ENCODE measurements around the gene NR1I3.
A peak's percentile ranks its signal among the peaks of the same experiment; 100 is the strongest.

Gene NR1I3

DNA sequence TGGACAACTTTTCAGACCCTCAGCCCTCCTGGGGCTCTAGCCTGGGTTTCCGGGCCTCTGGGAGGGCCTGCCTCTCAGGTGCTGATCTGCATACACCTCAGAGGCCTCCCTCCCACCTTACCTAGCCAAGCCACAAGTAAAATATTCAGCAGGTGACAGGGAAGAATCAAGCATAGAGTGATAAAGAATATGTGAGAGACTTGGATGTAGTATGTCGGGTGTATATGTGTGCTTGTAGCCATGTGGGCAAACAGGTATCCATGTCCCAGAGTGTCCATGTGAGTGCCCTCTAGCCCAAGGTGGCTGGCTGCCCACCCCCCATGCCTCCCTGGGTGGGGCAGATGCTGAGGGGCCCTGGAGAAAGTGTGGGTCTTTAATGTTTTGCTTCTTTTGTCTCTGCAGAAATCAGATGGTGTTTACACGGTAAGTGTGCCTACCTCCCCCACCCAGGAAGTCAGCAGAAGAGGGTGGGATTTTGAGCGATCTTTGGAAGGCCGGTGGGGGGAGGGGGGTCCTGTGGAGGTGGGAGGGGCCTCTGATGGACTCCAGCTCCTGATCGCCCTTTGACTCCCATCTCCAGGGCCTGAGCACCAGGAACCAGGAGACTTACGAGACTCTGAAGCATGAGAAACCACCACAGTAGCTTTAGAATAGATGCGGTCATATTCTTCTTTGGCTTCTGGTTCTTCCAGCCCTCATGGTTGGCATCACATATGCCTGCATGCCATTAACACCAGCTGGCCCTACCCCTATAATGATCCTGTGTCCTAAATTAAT, 19.5 kb downstream of the NR1I3 start:
- no peak for DNase-seq (ENCODE audit: low spot score)

DNA sequence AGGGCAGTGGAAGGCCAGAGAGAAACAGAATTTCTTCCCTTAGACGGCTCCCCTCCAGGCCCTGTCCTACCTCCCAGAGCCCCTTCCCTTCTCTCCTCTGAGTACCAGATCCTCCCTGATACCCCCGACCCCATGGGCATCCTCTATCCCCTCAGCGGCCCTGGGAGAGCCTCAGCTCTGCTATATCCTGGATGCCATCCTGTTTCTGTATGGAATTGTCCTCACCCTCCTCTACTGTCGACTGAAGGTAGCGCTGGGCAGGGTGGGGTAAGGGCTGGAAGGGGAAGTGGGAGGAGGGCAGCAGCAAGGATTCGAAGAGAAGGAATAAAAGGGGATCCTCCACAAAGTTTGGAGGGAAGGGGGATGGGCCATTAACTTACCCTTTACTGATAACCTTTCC, 20.2 kb downstream of the NR1I3 start:
- no peak for DNase-seq (ENCODE audit: low spot score)

DNA sequence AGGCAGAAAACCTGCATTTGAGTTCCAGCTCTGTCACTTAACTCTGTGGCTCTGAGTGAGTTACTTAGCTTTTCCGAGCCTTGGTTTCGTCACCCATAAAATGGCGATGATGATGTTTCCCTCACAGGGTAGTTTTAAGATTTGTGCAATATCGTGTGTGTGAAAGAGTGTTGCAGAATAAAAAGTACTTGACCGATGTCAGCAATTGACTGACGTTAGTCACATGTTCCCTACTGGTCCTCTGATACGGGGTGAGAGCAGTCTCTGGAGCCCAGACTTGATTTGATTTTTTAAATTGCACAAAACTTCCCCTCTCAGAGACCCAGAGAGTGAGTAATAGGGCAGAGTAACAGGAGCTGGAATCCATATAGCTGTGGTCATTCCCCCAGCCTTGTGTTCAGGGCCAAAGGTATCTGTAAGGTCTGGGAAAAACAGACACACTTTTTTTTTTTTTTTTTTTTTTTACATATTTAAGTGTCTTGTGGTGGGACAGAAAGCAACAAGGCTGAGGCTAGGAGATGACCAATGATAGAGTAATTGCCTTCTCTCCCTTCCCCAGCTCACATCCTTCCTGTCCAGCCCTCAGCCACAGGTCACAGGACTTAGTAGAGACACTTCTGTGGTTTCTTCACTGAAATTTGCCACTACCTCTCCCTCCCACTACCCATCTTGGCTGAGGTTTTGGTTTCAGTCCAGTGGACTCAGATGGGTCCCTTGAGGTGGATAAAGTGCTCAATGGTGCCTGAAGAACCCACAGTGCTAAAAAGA, 20.9 kb downstream of the NR1I3 start:
- DNase-seq (ENCODE audit: low spot score) = no peak

DNA sequence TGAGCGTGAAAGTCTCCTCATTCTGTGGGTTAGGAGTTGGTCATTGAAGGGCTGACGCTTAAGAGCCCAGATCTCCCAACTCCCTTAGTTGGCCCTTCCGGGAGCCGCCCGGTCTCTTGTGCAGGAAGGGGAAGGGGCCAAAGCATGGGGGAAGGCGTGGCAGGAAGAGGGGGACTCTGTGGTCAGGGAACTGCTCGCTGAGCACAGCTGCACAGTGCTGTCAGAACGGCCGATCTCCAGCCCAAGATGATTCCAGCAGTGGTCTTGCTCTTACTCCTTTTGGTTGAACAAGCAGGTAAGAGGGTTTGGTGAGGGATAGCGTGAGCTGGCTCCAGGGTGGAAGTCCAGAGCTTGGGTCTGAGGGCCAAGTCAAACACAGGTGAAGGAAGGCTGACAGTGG, 22.9 kb downstream of the NR1I3 start, which contains the start of gene FCER1G:
Gene FCER1G (plus strand): TSS at position 220 of the 400 bp plus-strand sequence. CDS start 27 bp downstream, at position 247.
- DNase-seq (ENCODE audit: low spot score) = no peak

DNA sequence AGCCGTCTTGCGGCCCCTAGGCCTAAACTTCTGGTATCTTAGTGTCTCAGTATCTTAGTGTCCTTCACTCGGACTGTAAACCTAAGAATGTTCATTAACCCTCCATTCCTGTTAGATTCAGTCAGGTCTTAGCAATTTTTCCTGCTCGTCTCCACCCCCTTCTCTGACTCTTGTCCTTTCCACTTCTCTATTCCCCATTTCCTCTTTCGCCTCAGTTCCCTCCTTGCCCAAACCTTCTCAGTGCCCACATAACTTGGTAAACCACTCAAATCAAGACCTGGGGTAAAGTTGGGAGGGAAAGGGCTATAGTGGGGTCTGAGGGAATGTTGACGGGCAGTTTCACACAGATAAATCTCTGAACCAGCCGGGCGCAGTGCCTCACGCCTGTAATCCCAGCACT, 23.6 kb downstream of the NR1I3 start:
- DNase-seq (ENCODE audit: low spot score) = no peak

DNA sequence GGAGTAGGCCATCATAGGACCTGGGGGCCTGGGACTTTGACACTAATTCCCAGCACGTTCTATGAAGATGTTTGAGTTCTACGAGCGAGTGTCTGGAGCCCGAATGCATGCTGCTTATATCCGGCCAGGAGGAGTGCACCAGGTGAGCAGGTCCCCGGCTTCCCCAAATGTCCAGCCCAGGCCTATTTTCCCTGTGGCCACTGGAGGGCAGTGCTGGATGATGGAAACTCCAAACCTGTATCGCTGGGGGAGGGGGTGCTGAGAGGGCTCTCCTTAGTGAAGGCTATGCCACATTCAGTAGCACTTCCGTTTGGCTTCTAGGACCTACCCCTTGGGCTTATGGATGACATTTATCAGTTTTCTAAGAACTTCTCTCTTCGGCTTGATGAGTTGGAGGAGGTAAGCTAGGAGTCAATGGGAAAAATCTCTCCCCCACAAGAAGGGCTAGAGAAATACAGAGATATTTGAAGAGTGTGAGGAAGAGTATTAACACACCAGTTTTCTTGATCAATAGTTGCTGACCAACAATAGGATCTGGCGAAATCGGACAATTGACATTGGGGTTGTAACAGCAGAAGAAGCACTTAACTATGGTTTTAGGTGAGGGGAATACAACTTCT, 28.1 kb downstream of the NR1I3 start:
- DNase-seq (ENCODE audit: low spot score) = peak; percentile 92

DNA sequence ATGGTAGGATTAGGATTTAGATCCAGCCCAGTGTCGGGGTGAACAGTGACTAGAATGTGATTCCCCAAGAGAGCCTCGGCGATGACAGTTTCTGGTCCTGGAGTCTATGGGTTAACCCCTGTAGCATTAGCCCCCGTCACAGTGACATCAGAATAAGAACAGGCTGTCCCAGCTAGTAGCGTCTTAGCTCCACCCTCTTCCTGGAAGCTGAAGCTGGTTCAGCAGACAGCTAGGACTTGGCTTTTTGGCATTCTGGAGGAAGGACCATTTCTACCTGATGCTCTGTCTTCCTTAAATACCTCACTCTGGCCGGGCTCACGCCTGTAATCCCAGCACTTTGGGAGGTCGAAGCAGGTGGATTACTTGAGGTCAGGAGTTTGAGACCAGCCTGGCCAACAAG, 30.8 kb downstream of the NR1I3 start:
- no peak for DNase-seq (ENCODE audit: low spot score)

DNA sequence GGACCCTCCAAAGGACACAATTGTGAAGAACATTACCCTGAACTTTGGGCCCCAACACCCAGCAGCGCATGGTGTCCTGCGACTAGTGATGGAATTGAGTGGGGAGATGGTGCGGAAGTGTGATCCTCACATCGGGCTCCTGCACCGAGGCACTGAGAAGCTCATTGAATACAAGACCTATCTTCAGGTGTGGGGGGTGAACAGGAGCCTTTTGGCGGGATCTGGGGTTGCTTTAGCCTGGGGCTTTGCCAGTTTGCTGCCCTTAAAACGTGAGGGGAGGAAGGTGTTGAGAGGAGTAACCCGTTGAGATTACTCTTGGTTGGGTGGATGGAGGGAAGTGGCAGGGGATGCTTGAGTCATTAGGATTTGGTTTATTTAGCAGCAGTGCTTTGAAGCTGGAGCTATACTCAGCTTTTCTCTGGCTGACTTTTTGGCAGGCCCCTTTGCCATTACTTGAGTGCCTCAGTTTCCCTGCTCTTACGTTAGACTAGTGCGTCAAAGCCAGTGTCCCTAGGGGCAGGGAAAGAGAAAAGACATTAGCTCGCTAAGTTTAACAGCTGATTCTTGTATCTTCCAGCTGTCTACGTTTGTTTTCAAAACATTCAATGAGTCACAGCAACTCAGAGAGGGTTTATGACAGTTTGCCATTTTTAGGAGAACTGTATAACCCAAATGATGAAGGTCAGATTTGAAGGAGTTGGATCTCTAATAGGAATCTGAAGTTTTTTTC, 31.4 kb downstream of the NR1I3 start:
- no peak for DNase-seq (ENCODE audit: low spot score)

DNA sequence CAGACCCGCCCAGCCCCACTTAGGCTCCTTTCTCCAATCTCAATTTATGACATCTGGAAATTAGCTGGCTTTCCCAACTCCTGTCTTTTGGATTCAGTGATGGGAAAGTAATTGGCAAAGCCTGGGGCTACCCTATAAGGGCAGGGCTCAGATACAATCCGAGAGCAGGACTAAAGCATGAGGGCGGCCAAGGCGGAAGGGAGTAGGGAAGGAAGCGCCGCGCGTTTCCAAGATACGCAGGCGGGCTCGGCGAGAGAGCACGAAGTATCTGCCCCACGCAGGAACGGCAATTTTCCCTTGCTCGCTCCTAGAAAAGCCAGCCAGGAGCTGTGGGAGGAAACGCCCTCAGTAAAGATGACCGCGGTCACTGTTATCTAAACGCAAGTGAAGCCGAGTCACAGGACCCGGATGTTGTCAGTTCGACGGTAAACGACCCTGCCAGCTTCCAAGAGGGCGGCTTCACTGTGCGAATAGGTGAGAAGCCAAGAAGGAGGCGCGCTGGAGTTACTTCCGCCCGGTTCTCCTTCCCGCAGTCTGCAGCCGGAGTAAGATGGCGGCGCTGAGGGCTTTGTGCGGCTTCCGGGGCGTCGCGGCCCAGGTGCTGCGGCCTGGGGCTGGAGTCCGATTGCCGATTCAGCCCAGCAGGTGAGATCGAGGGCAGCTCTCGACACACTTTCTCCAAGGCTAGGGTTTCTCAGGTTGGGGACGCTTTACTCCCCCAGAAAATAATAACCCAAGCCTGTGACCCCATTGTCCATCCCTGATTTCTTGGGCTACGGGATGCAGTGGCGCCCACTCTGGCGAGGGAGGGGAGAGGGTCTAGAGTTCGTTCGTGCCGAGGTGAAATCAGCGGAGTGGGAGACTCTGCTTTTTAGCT, 35.9 kb downstream of the NR1I3 start, which contains the start of gene NDUFS2:
Gene NDUFS2 (plus strand): TSS at position 532 of the 877 bp plus-strand sequence. CDS start 19 bp downstream, at position 551.
- DNase-seq (ENCODE audit: low spot score) = peak; percentile 87

DNA sequence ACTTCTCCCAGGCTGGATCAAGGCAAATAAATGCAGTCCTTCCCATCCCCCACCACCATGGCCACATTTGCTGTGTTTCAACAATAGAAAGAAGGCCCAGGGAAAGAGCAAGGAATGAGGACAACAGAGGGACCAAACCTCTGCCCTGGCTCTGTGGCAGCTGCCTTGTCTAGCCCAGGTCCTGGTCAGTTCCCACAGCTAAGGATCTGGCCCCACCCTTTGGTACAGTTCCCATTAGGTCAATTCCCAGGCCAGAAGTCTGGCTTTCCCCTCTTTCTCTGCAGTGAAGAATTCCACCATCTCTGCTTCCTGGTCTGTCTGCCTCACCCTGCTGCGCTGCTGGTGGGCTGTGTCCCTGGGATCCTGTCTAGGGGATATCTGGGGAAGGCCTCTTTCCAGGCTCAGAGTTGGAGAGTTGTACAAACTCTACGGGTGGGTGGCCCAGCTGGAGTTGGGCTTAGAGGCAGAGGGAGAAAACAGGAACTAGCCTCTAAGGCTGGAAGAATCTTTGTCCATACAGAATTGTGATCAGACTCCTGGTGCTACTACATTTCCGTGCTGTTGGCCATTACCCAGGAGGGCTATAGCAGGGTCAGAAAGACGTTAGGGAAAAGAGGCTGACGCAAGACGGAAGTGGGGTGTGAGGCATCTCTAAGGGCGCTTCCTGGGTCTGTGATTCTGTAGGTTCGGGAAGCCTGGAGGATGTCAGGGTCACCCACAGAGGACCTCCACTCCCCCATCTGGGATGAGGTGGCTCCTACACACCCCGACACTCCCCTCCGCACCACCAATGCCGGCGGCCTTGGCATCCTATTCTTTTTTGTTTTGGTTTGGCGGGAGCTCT, 36.8 kb downstream of the NR1I3 start:
- no peak for DNase-seq (ENCODE audit: low spot score)

DNA sequence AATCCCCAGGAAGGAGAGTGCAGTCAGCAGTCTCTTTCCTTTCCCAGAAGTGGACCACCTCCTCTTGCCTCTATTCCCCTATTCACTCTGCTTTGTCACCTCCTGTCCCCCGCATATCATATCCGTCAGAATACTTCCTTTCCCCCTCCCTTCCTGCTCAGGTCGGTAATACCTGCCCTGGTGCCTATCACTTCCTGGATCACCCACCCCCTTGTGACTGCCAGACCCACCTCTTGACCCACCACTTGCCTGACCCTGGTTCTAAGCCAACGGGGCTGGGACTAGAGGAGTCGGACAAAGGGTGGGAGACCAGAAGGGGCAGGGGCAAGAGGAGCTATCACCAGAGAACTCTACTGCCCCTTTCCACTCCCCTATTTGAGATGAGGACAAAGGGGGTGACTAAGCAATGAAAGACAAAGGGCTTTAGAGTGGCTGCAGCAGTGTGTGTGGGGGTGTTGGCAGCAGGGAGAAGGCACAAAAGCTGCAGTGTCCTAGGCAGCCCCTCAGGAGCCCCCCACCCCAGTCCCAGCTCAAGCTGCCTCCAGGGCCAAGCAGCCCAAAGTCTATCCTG, 37.5 kb downstream of the NR1I3 start:
- no peak for DNase-seq (ENCODE audit: low spot score)

DNA sequence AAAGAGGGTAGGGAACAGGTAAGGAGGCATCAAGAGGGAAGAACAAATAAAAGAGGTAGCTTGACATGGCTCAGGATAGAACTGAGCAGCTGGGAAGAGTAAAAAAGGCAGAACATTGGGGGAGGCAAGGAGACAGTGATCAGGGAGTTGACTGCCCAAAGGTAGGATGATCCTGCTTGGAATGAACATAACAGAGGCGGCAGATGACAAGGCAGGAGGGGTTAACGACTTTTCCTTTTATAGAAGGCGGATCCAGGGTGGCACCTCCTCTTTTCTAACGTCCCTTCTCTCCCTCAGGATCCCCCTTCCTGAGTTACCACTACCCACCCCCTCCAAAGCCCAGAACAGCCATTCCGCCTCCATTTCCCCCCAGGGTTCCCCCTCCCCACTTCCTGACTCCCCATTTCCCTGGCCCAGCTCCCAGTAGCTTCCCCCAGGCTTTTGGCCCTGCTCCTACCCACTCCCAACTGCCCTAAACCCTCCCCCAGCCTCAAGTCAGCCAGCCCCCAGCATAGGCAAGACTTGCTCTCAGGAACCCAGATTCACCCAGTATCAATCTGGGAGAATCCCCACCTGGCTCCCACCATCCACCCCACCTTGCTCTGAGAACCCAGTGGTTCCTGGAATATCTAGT, 38.4 kb downstream of the NR1I3 start:
- no peak for DNase-seq (ENCODE audit: low spot score)

DNA sequence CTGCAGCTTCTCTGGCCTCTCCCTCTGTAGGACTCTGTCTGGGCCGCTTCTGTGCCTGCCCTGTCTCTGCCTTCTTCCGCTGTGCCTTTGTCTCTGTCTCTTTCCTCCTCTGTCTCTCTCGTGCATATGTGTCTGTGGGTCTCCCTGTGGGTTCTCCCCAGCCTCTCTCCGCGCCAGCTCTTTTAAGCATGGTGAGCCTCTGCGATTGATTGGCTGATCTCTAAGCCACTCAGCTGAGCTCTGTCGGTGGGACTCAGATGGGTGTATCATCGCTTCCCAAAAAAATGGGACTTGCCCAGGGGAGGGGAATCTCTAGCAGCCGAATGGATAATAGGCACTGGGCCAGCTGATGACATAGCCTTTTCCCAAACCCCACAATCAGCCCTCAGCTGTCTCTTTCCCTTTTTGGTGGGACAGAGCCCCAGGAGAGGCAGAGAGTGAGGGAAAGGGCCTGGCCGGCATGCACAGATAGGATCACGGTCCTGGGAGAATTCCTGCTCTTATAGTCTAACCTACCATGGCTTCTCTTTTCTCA, 39.0 kb downstream of the NR1I3 start, which contains the start of gene ADAMTS4:
Gene ADAMTS4 (minus strand): TSS at position 158 of the 535 bp plus-strand sequence. CDS start 427 bp downstream, outside the sequence.
- no peak for DNase-seq (ENCODE audit: low spot score)

DNA sequence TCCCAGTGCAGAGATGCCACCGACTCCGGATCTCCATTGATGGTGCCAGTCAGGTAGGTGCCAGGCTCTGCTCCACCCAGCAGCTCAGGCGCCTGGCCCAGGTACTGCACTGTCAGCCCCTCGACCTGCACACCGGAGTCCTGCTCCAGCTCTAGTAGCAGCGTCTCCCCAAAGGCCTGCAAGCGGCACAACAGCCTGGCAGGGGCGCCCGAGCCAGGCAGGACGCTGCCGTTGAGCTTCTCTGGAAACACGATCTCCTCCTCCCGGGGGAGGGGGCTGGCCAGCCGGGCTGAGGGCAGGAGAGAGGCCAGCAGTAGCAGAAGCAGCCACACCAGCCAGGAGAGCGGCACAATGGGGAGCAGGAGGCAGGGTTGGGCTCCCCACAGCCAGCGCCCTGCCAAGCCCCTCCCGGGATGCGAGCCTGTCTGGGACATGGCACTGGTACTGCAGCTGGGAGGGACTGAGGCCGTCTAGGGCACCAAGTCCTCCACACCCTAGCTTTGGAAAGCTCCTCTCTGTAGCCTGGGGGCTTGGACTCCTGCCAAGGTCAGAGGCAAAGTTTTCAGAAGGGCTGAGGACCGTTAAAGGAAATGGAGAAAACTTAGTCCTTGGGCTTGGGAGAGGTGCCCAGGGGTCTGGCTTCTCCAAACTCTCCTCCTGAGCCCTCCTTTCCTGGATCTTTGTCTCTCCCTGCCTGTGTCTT, 39.7 kb downstream of the NR1I3 start:
- DNase-seq (ENCODE audit: low spot score) = peak; percentile 86

DNA sequence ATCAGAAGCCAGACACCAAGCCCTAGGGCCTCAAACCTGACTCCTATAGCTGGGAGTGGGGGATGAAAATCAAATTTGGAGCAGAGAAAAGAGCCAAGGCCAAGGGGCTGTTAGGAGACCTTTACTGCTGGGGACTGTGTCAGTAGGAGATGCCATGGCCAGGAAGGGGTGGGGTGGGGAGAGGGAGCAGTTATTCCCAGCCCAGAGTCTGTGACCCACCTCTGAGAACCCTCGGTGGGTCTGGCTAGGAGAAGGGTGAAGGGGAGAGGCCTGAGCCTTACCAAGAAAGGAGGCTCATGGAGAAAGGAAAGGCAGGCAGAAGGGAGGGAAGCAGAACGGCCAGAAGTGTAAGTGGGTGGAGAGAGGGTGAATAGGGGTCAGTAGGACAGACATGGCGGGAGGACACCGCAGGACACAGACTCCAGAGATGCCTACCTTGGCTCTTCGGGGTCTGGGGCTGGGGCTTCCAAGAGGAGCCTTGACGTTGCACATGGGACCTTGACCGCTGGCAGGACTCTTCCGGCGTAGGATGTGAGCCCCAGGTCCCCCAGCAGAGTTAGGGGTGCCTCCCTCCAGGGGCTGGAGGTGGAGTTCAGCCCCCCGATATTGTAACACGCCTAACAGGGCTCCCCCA, 40.3 kb downstream of the NR1I3 start:
- DNase-seq (ENCODE audit: low spot score) = no peak

DNA sequence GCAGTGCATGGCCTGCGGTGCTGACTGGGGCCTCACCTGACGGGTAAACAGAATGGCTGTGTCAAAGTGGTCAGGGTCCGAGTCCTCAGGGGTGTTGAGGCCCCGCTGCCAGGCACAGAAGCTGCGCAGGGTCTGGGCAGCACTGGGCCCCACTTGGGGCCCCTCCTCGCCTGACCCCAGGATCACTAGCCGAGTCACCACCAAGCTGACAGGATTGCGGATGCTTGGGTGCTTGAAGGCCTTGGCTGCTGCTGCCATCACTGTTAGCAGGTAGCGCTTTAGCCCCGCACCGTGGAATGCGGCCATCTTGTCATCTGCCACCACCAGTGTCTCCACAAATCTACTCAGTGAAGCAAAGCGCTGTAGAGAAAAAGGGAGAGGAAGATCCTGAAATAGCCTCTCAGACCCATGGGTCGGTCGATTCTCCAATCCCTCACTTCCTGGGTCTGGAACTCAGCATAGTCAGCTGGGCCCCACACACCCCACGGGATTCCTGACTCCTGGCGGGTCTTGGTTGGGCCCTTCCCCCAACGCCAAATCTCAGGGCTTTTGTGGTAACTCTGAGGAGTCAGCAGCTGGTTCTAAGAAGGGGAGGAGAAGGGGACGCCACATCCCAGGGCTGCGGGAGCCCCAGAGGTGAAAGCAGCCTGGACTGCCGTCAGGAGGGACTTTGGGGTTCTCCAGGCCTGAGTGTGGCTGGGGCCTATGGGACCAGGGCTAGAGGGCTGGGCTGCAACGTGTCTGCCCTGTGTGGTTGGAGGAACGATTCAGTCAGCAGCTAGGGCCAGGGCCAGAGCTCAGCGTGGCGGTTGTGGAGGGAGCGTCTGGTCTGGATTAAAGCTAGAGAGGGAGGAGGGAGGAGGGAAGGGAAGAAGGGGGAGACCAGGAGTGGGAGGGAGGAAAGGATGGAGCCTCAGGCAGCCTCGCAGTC, 41.2 kb downstream of the NR1I3 start:
- no peak for DNase-seq (ENCODE audit: low spot score)

DNA sequence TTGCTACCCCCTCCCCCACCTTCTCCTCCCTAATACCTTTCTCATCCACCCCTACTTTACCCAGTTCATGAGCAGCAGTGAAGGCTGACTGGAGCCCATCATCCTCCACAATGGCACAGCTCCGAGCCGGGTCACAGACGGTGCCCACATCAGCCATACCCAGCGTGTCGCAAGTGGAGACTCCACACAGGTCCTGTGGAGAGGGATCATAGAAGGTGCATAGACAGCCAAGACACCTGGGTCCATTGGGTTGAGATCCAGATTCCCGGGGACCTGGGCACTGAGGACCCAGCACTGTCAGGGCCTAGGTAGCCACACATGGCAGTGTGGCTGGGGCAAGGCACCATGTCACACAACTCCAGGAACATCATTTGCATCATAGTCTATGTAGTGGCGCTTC, 41.9 kb downstream of the NR1I3 start:
- no peak for DNase-seq (ENCODE audit: low spot score)
